Umbilical cord (tissue), 2 donors: ENCODE data around the gene CYP2A6. TPM values are rescaled to one million over a fixed set of nuclear protein-coding genes. Genes with fewer than 3 reads are reported as not detected.
"Not testable (repeated sequence)": the region's sequence is repeated elsewhere in the genome, so short reads cannot be mapped to it uniquely, and the experiment has no call there.

Source experiments
- DNase-seq: peaks from one replicate; pipeline ENCODE4 v3.0.0-alpha.2; 2015; ENCODE audit warnings: low spot score
- total RNA-seq: library from RNA; depleted of rRNA; stranded (reverse); fragments of >200 nt; gene quantifications from one replicate; pipeline ENCODE4 v1.2.3, GENCODE V29; 2014; ENCODE audit warnings: low replicate concordance; ENCODE audit not compliant: insufficient read depth

CYP2A6 gene
- total RNA-seq, 1 donor from 2014 or later, result not detected

GRCh38 chr19:40819479-40820234 is 30.6 kb downstream of the CYP2A6 start:
- DNase-seq, result not testable (repeated sequence)

GRCh38 chr19:40818480-40819399 is 31.5 kb downstream of the CYP2A6 start:
- peak; percentile 69 for DNase-seq

- no peak for DNase-seq
These were observed 35.0 kb downstream of the CYP2A6 start for GRCh38 chr19:40815223-40815622.

- DNase-seq, result peak; percentile 69
These were observed 37.1 kb downstream of the CYP2A6 start for GRCh38 chr19:40813182-40813581.

GRCh38 chr19:40812571-40812970 is 37.7 kb downstream of the CYP2A6 start:
- DNase-seq, result not testable (repeated sequence)

GRCh38 chr19:40811478-40812341 is 38.5 kb downstream of the CYP2A6 start:
- DNase-seq, result peak; percentile 61

GRCh38 chr19:40810649-40811408 is 39.4 kb downstream of the CYP2A6 start:
- DNase-seq, result peak; percentile 93

- DNase-seq, result no peak
These were observed 40.1 kb downstream of the CYP2A6 start for GRCh38 chr19:40810160-40810559.

GRCh38 chr19:40809358-40810086 is 40.7 kb downstream of the CYP2A6 start:
- no peak for DNase-seq

GRCh38 chr19:40808497-40808896 is 41.8 kb downstream of the CYP2A6 start:
- DNase-seq, result no peak

- no peak for DNase-seq
These were observed 42.3 kb downstream of the CYP2A6 start for GRCh38 chr19:40808021-40808325.

- DNase-seq, result no peak
These were observed 42.9 kb downstream of the CYP2A6 start for GRCh38 chr19:40807147-40808020.

- peak; percentile 98 for DNase-seq
These were observed 43.7 kb downstream of the CYP2A6 start for GRCh38 chr19:40806423-40807146.

- DNase-seq, result no peak
These were observed 44.9 kb downstream of the CYP2A6 start for GRCh38 chr19:40805258-40805868.

- DNase-seq, result no peak
These were observed 45.4 kb downstream of the CYP2A6 start for GRCh38 chr19:40804783-40805242.

GRCh38 chr19:40803857-40804782 is 46.1 kb downstream of the CYP2A6 start:
- no peak for DNase-seq
